NCI-H345 treated with DMSO at 0.1 percent for 48 hours (cell line): ENCODE results near the gene AP1M1.

Source experiments
- DNase-seq: peaks from one replicate; lab custom pipeline; 2025; ENCODE audit not compliant: unreplicated experiment; lab: John Stamatoyannopoulos, UW

Gene AP1M1

DNA sequence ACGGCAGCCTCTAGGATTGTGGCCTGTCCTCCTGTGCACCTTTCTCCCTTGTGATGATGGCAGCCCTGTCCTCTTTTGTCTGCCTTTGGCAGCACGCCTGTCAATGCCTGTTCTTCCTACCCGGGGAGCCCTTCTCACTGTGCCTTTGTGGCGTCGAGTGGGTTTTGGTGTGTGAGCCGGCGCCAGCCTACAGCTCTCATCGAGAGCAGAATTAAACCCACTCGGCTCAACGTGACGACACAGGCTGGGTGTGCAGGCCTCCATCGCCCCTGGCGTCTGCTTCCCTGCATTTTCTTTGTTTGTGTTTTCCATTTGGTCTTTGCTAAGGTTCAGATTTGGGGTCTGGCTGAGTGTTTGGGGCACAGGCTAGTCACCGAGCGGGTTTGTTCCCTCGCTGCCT is 34.4 kb downstream of the AP1M1 start:
- no peak for DNase-seq

DNA sequence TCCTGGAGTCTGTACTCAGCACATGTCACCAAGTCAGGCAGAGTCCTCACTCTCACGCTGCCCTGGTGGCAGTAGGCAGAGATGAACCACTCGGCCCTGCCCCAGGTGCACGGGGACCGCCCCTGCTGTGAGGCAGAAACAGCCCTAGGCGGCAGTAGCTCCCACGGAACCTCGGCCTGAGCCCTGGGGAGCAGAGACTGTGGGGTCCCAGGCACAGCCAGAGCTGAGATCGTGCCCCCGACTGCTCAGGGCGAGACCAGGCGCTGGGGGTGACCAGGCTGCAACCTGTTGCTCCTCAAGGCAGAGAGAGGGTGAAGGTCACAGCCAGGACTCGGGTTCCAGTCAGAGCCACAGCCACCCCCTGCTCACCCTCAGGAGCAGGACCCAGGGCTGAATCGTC is 34.9 kb downstream of the AP1M1 start:
- no peak for DNase-seq

DNA sequence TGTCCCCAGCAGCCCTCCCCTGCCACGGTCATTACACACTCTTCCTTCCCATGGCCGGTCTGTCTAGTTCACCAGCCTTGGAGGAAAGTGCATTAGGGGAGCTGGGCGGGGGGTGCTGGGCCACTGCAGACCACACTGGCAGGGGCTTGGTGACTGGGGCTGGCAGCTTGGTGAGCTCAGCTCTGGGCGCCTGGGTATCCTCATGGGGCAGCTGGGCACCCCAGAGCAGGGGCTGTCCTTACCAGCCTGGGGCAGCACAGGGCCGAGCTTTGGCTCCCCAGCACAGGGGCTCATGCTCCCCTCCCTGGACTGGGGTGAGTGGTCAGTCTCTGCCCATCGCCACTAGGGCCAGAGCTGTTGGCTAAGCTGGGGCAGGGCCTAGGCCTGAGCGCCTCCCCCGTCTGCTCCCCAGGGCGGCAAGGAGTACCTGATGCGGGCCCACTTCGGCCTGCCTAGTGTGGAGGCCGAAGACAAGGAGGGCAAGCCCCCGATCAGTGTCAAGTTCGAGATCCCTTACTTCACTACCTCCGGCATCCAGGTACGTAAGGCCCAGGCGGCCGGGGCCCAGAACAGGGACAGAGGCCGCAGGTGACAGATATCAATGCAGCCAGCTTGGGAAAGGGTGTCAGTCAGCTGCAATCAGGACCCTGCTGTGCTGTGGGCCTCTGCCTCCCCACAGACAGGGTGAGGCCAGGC is 35.5 kb downstream of the AP1M1 start:
- DNase-seq = no peak

DNA sequence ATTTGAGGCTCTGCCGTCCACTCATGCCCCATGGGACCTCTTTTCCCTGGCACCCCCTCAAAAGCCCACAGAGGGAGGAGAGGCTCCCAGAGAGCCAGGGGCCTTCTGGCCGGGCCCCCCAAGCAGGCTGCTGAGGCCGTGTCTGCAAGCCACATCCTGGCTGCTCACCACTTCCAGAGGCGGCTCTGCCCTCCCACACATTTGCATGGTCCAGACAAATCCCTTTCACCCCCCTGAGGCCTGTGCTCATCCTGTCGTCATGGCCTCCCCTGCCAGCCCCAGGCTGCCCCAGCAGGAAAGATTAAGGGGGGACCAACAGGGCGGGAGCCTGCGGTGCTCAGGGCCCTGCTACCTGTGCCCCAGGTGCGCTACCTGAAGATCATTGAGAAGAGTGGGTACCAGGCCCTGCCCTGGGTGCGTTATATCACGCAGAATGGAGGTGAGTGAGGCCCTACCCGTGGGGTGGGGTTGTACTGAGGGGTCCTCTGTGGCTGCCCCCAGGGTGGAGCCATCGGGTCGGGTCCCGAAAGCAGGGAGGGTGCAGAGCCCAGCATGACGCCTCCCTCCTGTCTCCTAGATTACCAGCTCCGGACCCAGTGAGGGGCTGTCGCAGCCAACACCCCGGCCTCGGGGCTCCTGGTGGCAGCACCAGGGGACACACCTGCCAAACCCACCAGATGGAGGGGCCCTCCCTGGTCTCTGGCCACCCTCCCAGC is 36.3 kb downstream of the AP1M1 start:
- DNase-seq = no peak

DNA sequence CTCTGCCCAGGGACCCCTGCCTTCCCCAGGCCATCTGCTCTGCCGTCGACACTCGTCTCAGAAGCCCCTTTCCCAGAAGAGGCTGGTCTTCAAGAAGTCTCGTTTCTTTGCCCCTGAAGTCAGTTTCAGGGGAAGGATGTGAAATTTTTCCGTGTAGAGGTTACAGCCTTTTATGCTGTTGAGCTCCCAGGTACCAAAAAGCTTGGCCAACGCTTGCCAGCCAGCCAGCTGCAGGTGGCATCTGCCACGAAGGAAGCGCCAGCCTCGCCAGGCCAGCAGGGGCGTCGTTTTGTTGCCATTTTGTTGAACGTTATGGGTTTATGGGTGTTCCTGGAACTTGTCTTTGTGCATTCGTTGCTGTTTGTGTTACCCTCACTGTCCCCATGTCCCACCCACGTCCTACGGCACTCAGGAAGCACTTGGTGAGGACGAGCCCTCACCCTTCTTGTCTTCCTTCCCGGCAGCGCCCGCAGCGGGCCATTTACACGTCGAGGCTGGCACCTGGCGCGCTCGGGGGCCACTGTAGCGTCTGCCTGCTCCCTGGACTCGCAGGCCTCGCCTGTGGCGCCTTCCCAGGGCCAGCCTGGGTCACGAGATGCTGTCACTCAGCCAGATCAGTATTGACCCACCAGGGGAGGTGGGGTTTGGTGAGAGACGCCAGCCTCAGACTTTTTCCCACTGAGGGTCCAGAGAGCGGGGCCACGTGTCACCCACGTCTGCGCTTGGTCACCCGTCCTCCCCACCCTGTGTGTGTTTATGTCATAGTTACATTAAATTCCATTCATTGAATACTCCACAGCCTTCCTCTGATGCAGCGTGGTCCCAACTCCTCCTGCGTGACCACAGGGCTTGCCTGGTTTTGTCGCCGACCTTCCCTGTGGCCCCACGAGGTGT is 37.1 kb downstream of the AP1M1 start:
- no peak for DNase-seq

DNA sequence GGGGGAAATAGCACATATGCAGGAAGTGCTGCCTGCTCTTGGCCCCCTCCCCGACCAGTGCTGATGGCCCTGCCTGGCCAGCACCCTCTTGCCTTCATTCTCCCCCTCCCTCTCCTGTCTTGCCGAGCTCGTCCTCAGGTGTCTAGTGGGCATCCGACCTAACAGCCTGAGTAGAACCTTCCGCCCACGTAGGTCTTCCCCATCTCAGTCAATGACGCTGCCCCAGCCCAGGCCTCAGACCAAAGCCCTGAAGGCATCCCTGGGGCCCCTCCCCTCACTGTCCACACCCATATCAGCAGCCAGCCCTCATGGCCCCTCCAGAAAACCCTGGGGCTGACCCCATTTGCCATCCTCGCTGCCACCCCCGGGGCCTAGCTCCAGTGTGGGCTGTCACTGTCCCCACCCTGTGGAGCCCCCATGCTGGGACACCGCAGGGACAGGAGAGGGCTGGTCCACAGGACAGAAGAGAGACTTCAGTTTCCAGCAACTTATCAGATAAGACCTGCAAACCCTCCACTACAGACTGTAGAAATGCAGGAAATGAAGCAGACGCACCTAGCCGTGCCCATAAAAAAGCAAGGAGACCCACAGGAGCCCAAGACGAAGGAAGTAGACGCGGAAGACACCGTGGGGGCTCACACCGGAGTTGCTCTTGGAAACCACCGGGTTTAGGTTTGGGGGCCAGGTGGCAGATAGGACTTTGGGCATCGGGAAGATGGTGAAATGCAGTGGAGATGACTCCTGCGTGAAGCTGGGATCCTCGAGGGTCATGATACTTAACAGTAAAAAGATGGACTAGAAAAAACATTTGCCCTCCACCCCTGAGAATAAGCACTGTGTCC is 38.3 kb downstream of the AP1M1 start:
- no peak for DNase-seq

DNA sequence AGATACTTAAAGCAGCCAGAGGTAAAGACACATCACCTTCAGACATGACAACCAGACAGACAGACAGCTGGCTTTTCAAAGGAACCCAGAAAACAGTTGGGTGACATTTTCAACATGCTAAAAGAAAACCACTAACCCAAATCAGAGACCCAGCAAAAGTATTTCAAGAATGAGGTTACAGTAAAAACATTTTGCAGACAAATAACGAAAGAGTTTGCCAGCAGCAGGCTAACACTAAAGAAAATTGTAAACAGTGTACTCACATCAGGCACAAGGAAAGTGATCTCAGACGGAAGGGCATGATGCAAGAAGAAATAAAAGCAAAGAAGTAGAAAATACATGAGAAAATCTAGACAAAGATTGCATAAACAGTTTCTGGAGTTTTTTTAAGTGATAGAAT is 46.4 kb downstream of the AP1M1 start:
- no peak for DNase-seq

DNA sequence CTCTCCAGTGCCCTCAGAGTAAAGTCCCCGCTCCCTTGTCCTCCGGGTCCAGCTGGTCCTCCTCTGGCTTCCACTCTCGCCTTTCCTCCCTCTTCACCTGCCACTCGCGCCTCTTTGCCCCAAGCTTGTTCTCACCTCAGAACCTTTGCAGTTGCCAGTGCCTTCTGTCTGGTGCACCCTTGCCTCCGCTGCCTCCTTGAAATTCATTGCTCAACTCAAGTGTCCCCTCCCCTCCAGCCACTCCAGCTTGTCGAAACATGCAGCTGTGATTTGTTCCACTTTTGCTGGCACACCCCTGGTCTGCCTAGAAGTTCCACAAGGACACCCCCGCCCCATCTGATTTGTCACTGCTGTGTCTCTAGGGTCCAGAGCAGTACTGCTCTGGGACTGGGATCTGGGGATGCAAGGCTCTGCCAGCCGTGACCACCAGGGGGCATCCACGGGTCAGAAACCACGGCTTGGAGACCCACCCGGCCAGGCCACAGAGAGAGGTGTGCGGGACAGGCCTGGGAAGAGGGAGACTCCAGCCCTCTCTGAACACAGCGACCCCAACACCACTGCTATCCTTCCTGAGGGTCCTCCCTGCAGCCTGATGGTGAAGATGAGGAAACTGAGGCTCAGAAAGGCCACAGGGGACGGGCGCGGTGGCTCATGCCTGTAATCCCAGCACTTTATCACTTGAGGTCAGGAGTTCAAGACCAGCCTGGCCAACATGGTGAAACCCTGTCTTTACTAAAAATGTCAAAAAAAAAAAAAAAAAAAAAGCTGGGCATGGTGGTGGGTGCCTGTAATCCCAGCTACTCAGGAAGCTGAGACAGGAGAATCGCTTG is 49.9 kb downstream of the AP1M1 start:
- DNase-seq = peak; percentile 23

DNA sequence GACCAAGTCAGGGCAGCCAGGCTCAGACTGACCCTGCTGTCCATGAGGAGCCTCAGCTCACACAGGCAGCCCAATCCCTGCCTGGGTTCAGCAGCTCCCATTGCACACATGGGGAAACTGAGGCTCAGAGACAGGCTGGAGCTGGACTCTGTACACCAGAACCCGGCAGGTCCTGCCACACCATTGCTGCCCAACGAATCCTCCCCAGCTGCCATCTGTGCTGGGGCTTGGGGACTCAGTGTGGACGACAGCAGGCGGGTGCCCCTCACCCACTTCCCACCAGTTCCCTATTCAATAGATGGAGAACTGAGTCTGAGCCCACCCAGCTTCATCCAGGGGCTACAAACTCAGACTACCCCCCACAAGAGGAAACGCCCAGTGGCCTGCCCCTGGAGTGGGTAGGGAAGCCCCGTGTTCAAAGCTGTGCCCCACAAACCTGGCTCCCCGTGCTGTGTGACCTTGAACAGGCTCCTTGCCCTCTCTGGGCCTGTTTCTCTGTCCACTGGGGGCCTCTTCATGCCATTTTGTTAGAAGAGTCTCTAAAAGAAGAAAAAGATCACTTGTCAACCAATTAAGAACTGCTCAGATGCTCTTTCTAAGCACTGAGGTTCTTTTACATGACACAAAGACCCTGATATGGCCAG is 50.8 kb downstream of the AP1M1 start:
- no peak for DNase-seq

DNA sequence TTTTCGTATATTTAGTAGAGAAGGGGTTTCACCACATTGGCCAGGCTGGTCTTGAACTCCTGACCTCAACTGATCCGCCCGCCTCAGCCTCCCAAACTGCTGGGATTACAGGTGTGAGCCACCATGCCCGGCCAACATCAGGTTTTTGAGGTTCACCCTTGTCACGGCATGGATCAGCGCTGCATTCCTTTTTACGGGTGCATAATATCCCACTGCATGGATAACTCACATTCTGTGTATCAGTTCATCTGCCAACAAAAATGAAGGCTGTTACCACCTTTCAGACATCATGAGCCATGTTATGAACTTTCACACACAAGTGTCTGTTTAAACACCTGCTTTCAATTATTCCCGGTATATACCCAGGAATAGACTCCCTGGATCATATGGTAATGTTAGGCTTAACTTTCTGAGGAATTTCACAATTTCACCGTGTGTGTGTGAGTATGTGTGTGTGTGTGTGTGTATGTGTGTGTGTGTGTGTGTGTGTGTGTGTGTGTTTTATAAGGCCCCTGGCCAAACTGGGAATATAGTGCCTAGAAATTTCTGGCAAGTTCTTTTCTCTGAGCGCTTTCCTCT is 52.2 kb downstream of the AP1M1 start:
- no peak for DNase-seq

DNA sequence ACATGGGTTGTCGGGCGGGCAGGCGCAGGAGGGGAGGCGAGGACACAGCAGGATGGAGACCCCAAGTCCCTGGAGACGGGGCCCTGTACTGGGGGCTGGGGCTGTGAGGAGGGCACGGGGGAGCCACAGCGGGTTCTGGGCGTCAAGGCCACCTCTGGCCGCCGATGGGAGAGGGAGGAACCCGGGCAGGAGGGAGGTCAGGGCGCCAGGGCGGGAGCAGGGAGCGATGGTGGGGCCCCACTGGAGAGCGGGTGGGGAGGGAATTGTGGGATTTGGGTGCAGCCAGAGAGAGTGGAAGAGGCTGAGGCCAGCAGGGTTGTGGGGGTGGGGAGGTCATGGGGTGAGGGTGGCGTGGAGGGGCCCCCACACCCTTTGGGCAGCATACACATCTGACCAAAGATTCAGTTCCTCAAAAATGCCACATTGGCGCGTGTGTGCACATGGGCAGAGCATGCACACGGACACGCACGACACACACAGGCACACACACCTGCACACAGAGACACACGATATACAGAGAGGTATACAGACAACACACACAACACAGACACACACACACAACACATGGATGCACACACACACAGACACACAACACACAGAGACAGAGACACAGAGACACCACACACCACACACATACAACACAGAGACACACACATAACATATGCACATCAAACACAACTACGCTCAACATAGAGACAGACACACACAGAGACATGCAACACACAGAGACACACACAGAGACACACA is 54.9 kb downstream of the AP1M1 start:
- DNase-seq = no peak

DNA sequence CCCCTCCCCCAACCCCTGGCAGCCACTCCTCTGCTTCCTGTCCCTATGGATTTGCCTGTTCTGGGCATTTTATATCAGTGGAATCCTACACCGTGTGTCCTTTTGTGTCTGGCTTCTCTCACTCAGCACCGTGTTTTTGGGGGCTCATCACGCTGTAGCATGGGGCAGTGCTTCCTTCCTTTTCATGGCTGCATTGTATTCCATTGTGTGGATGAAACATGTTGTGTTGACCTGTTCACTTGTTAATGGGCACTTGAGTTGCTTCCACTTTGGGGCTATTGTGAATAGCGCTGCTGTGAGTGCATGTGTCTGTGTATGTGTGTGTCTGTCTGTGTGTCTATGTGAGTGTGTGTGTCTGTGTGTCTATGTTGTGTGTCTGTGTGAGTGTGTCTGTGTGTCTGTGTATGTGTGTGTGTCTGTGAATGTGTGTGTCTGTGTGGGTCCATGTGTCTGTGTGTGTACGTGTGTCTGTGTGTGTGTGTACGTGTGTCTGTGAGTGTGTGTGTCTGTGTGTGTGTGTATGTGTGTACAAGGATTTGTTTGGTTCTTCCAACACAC is 57.2 kb downstream of the AP1M1 start:
- DNase-seq = no peak

DNA sequence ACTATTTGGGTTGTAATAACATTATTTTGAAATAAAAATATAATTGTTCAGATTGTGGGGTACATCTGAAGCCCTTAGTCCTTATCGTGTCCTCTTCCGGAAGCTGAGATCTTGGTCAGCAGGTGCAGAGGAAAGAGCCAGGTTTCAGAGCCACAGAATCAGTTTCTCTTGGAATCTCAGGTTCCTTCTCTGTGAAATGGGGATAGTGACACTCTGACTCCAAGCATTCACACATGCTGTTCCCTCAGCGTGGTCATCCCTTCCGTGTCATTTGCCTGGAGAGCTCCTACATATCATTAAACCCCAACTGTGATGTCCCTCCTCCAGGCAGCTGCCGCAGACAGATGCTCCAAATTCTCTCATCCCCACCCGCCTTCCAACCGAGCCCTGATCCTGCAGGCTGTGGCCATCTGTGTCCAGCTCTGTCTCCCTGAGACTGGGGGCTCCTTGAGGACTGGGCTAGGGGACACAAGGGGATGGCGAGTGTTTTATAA is 59.8 kb downstream of the AP1M1 start:
- DNase-seq = no peak

DNA sequence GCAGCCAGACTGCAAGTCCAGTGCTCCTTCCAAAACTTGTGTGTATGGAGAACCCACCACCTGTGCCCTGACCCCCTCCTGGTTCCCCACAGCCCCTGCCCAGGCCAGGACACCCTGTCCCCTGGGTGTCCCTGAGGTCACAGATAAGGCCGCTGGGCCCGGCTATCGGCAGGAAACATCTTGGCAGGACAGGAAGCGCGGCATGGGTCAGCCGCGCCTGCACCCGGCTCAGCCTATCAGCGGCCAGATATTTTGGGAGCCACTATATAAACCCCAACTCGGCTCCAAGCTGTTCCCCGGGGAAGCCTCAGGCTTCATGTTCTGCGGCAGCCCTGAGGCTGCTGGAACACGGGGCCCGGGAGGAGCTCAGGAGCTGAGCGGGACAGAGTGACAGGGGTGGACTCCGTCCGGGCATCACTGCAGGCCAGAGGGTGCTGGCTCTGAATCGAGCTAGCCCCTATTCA is 60.8 kb downstream of the AP1M1 start:
- DNase-seq = no peak

DNA sequence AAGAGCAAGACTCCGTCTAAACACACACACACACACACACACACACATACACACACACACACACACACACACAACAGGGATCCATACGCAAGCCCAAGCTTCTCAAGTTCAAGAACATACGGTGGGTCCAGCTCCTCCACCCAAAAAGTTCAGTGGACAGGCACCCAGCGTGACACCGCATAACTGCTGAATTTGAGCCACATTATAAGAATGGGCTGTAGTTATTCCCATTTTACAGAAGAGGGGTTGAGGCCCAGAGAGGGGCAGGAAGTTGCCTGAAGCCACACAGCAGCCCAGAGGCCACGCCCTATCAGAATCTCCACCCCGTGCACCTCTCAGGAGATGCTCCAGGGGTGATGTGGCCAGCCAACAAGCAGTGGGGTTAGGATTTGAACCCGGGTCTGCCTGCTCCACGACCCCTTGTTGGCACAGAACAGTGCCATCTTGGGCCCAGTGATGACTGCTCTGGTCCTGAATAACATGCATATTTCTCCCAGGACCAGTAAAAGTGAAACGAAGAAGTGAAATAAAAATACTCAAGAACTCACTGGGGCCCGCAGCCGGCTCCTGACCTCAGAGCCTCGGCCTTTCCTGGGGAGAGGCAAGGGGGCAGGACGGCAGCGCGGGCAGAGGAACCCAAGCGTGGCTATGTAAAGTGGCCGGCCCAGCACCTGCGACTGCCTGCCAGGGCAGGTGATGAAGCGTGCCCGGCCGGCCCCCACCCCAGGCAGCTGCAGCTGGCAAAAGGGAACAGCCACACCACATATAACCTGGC is 61.9 kb downstream of the AP1M1 start:
- no peak for DNase-seq

DNA sequence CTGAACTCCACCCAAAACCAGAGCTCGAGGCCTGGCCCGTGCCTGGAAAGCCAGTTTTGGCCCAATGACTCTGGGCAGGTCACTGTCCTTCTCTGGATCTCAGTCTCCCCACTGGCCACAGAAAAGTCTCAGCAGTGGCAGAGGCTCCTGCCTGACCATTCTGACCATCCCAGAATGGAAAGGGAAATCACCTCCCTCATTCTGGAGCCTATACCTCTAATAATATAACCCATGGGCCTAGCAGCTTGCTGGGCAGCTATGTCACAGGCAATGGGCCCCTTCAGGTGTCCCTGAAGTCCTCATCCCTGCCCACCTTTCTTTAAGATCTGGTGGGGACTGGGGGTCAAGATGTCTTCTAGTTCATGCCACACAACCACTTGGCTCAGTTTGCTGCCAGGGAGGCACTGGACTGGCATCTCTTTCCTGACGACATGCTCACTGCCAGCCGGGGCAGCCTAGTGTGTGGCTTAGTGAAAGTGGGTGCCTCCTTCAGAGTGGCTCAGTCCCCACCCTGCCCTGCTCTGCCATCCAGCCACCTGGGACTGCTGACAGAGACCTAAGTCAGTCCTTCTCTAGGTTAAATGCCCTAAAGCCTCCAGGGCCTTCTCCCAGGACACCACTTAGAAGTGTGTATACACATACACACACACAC is 62.6 kb downstream of the AP1M1 start:
- DNase-seq = no peak

DNA sequence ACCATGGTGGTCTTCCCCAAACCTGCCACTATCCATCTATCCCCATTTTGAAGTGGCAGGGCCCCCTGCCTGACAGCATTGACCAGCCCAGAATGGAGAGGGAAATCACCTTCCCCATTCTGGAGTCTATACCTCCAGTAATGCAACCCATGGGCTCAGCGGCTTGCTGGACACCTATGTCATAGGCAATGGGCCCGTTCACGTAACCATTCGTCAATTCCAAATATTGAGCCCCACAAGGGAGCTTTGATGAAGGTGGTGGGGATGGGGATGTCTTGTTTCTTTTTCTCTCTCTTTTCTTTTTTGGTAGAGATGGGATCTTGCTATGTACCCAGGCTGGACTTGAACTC is 63.1 kb downstream of the AP1M1 start:
- DNase-seq = no peak
